MM.1S (cell line): Measurements from ENCODE around the gene MAPK10.

Experiments used
- DNase-seq: peaks from one replicate; pipeline ENCODE4 v3.0.0-alpha.2; 2015
- H2AFZ ChIP-seq: fragments of 300-600 bp; sonication (generic); 2 replicates; pipeline ENCODE4 v1.6.0; 2016; ENCODE audit warnings: antibody characterized with exemption, low read length
- H3F3A ChIP-seq: fragments of 300-600 bp; sonication (generic); 2 replicates; pipeline ENCODE4 v1.6.1; 2016; ENCODE audit warnings: mild to moderate bottlenecking, antibody characterized with exemption, low read length, moderate library complexity, mixed read lengths; ENCODE audit not compliant: insufficient read depth
- H3K27ac ChIP-seq: fragments of 300-600 bp; sonication (generic); 2 replicates; pipeline ENCODE4 v1.5.1; 2016; ENCODE audit warnings: mild to moderate bottlenecking, low read length
- H3K27me3 ChIP-seq: fragments of 300-600 bp; sonication (generic); replicated peaks from 2 replicates; pipeline ENCODE4 v1.6.0; 2016; ENCODE audit warnings: low read length; ENCODE audit not compliant: insufficient read depth
- H3K36me3 ChIP-seq: fragments of 300-600 bp; sonication (generic); replicated peaks from 2 replicates; pipeline ENCODE4 v1.6.1; 2016; ENCODE audit warnings: mild to moderate bottlenecking, low read length, mixed read lengths; ENCODE audit not compliant: insufficient read depth
- H3K4me1 ChIP-seq: fragments of 300-600 bp; sonication (generic); 2 replicates; pipeline ENCODE4 v1.6.1; 2016; ENCODE audit warnings: low read length, mixed read lengths
- H3K4me2 ChIP-seq: fragments of 300-600 bp; sonication (generic); 2 replicates; pipeline ENCODE4 v1.6.0; 2016; ENCODE audit warnings: low read depth, low read length
- H3K4me3 ChIP-seq: fragments of 300-600 bp; sonication (generic); 2 replicates; pipeline ENCODE4 v1.5.1; 2016; ENCODE audit warnings: low read length, mixed read lengths
- H3K79me2 ChIP-seq: fragments of 300-600 bp; sonication (generic); 2 replicates; pipeline ENCODE4 v1.6.1; 2016; ENCODE audit warnings: mixed run types, low read length, mixed read lengths
- H3K9ac ChIP-seq: fragments of 300-600 bp; sonication (generic); 2 replicates; pipeline ENCODE4 v1.6.1; 2016; ENCODE audit warnings: low read length, mixed read lengths
- H3K9me2 ChIP-seq: fragments of 300-600 bp; sonication (generic); replicated peaks from 2 replicates; pipeline ENCODE4 v1.6.1; 2016; ENCODE audit warnings: mild to moderate bottlenecking, low read length, mixed read lengths; ENCODE audit not compliant: insufficient read depth
- H3K9me3 ChIP-seq: fragments of 300-600 bp; sonication (generic); replicated peaks from 2 replicates; pipeline ENCODE4 v1.6.1; 2016; ENCODE audit warnings: mild to moderate bottlenecking, low read length, mixed read lengths; ENCODE audit not compliant: insufficient read depth
- H4K20me1 ChIP-seq: fragments of 300-600 bp; sonication (generic); 2 replicates; pipeline ENCODE4 v1.6.1; 2016; ENCODE audit warnings: mild to moderate bottlenecking, low read length, moderate library complexity, mixed read lengths; ENCODE audit not compliant: insufficient read depth
- CTCF ChIP-seq: fragments of 300-600 bp; sonication (generic); IDR thresholded peaks from 2 replicates; pipeline ENCODE4 v1.5.1; 2016; ENCODE audit warnings: antibody characterized with exemption, low read length, mixed read lengths
- EZH2 ChIP-seq: fragments of 300-600 bp; sonication (generic); optimal IDR thresholded peaks from 2 replicates; pipeline ENCODE3; 2017; ENCODE audit warnings: low read depth, mild to moderate bottlenecking, antibody characterized with exemption, low read length, mixed read lengths
- EZH2phosphoT487 ChIP-seq: fragments of 300-600 bp; sonication (generic); IDR thresholded peaks from 2 replicates; pipeline ENCODE4 v1.6.1; 2018; ENCODE audit warnings: antibody characterized with exemption, low read length

The MAPK10 gene

GRCh38 chr4:86043755-86044592, 315.9 kb downstream of the MAPK10 start:
- peak; percentile 58 for DNase-seq
- H3K36me3 ChIP-seq, result no peaks in the 10 kb centered on the region
- H3K27ac ChIP-seq, result no peak overlapping the region
- H3K4me3 ChIP-seq, result no peak overlapping the region
- no peaks in the 10 kb centered on the region for H4K20me1 ChIP-seq
- H3K9ac ChIP-seq, result no peak overlapping the region
- H2AFZ ChIP-seq, result no peak overlapping the region; the same call in 1 of the 2 replicates
- no peaks in the 10 kb centered on the region for H3K79me2 ChIP-seq
- no peaks in the 10 kb centered on the region for H3K4me1 ChIP-seq
- no peaks in the 10 kb centered on the region for H3F3A ChIP-seq
- no peak for TF ChIP-seq EZH2phosphoT487
- TF ChIP-seq CTCF, result peak; percentile 67
- TF ChIP-seq EZH2, result no peak
- peak overlapping the region; percentile 22; the same call in 1 of the 2 replicates for H3K4me2 ChIP-seq
- no peaks in the 10 kb centered on the region for H3K27me3 ChIP-seq
- no peaks in the 10 kb centered on the region for H3K9me2 ChIP-seq
- no peaks in the 10 kb centered on the region for H3K9me3 ChIP-seq

- H3K27ac ChIP-seq, result no peak overlapping the region
- H3K27me3 ChIP-seq, result no peaks in the 10 kb centered on the region
- H4K20me1 ChIP-seq, result no peaks in the 10 kb centered on the region
- DNase-seq, result no peak
- 0 out of 2 replicates have a peak, but pooled peaks cover 3% of the 10 kb centered on the region for H3K4me1 ChIP-seq
- no peaks in the 10 kb centered on the region for H3K79me2 ChIP-seq
- TF ChIP-seq EZH2phosphoT487, result no peak
- TF ChIP-seq EZH2, result no peak
- no peak for TF ChIP-seq CTCF
- no peak overlapping the region for H3K9ac ChIP-seq
- no peaks in the 10 kb centered on the region for H3K9me3 ChIP-seq
- H3F3A ChIP-seq, result no peaks in the 10 kb centered on the region
- no peak overlapping the region for H2AFZ ChIP-seq
- H3K9me2 ChIP-seq, result no peaks in the 10 kb centered on the region
- no peak overlapping the region for H3K4me3 ChIP-seq
- no peak overlapping the region for H3K4me2 ChIP-seq
- H3K36me3 ChIP-seq, result no peaks in the 10 kb centered on the region
Observed at GRCh38 chr4:86038037-86038436, 321.8 kb downstream of the MAPK10 start.

- no peaks in the 10 kb centered on the region for H3K9me3 ChIP-seq
- H4K20me1 ChIP-seq, result no peaks in the 10 kb centered on the region
- no peak for TF ChIP-seq EZH2phosphoT487
- no peak for TF ChIP-seq CTCF
- no peak for TF ChIP-seq EZH2
- no peaks in the 10 kb centered on the region for H3K36me3 ChIP-seq
- no peak overlapping the region for H3K4me3 ChIP-seq
- no peak overlapping the region for H3K9ac ChIP-seq
- no peaks in the 10 kb centered on the region for H3K27me3 ChIP-seq
- no peaks in the 10 kb centered on the region for H3K79me2 ChIP-seq
- no peak overlapping the region for H3K27ac ChIP-seq
- H3K4me1 ChIP-seq, result 0 out of 2 replicates have a peak, but pooled peaks cover 3% of the 10 kb centered on the region
- no peak overlapping the region for H2AFZ ChIP-seq
- peak; percentile 36 for DNase-seq
- H3F3A ChIP-seq, result no peaks in the 10 kb centered on the region
- no peaks in the 10 kb centered on the region for H3K9me2 ChIP-seq
- no peak overlapping the region for H3K4me2 ChIP-seq
Observed at GRCh38 chr4:86036736-86037135, 323.1 kb downstream of the MAPK10 start.
